ENCODE data around the gene DHRS2.

DNA sequence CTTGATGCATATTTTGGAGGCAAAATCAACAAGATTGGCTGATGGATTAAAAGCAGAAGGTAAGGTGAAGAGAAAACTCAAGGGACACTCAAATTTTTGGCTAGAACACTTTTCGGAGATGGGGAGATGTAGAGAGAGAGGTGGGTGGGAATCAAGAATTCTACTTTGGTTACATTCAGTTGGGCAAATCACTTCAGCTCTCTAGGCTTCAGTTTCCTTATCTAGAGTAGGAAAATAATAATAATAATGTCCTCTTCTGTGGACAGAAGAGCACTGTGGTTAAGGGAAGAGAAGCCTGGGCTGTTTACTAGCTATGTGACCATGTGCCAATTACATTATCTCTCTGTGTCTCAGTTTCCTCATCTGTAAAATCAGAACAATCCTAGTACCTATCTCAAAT is 23.4 kb upstream of the DHRS2 start:
- TF ChIP-seq, protein P1, sequence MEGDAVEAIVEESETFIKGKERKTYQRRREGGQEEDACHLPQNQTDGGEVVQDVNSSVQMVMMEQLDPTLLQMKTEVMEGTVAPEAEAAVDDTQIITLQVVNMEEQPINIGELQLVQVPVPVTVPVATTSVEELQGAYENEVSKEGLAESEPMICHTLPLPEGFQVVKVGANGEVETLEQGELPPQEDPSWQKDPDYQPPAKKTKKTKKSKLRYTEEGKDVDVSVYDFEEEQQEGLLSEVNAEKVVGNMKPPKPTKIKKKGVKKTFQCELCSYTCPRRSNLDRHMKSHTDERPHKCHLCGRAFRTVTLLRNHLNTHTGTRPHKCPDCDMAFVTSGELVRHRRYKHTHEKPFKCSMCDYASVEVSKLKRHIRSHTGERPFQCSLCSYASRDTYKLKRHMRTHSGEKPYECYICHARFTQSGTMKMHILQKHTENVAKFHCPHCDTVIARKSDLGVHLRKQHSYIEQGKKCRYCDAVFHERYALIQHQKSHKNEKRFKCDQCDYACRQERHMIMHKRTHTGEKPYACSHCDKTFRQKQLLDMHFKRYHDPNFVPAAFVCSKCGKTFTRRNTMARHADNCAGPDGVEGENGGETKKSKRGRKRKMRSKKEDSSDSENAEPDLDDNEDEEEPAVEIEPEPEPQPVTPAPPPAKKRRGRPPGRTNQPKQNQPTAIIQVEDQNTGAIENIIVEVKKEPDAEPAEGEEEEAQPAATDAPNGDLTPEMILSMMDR (IDR thresholded peaks at IDR 0.05): no peak
- no peak for TF ChIP-seq POLR2A (IDR thresholded peaks at IDR 0.05)
